K562 (cell line): ENCODE data around the gene LAMC1.

Source experiments
- POLR2A ChIP-seq: fragments of 450-650 bp; conservative IDR thresholded peaks from 2 replicates; pipeline ENCODE4 v1.6.1; 2016
- RFX5 ChIP-seq: IDR thresholded peaks from 2 replicates; pipeline ENCODE4 v1.6.1; 2011; ENCODE audit warnings: low read depth, mild to moderate bottlenecking, improper control_type of control experiment, low read length
- YY1 ChIP-seq, 3 experiments: IDR thresholded peaks; 2 replicates each; pipeline ENCODE4 v1.6.1; 2011; ENCODE audit warnings: low read length in 2 of 3, mild to moderate bottlenecking in 2 of 3, moderate library complexity in 2 of 3, borderline replicate concordance in 1 of 3, control low read depth in 1 of 3, low read depth in 1 of 3; ENCODE audit not compliant: insufficient read depth in 3 of 3, insufficient replicate concordance in 2 of 3, control insufficient read depth in 1 of 3, insufficient read length in 1 of 3; ENCODE audit errors: extremely low read depth in 1 of 3
- TF ChIP-seq, protein P1 (sequence below): fragments of 200-400 bp; formaldehyde crosslinking; IDR thresholded peaks from 2 replicates; pipeline ENCODE4 v1.6.1; 2017; ENCODE audit warnings: mild to moderate bottlenecking, low read depth, low read length, moderate library complexity
- TF ChIP-seq, protein P2 (sequence below): fragments of 200-600 bp; sonication (generic); IDR thresholded peaks from one replicate; pipeline ENCODE4 v1.6.1; 2012; ENCODE audit warnings: mild to moderate bottlenecking, low read depth, low read length, inconsistent platforms

DNA sequence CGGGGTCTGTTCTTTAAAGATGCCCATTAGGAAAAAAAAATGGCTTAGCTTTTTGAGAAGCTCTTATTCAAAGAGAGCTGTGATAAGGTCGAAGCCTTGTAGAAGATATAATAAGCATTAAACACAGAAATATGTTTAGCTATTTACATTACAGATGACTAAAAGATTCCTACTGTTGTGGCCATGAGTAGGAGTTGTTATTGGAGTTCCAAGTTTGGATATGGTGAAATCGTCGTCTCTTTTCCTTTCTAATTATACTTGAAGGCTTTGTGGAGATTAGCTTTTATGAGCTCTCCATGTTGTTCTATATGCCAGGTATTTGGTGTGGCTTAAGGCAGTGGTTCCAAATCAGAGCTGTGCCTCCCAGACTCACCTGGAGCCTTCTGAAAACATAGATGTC is 82.9 kb downstream of the LAMC1 start:
- TF ChIP-seq POLR2A (no peak), YY1 (IDR thresholded peaks at IDR 0.05; ENCODE audit: borderline replicate concordance in 1 of 3, control insufficient read depth in 1 of 3, extremely low read depth in 1 of 3, insufficient read depth in 3 of 3, insufficient read length in 1 of 3, insufficient replicate concordance in 2 of 3, low read depth in 1 of 3, low read length in 2 of 3) (no peak), RFX5 (no peak)
- TF ChIP-seq, protein P1, sequence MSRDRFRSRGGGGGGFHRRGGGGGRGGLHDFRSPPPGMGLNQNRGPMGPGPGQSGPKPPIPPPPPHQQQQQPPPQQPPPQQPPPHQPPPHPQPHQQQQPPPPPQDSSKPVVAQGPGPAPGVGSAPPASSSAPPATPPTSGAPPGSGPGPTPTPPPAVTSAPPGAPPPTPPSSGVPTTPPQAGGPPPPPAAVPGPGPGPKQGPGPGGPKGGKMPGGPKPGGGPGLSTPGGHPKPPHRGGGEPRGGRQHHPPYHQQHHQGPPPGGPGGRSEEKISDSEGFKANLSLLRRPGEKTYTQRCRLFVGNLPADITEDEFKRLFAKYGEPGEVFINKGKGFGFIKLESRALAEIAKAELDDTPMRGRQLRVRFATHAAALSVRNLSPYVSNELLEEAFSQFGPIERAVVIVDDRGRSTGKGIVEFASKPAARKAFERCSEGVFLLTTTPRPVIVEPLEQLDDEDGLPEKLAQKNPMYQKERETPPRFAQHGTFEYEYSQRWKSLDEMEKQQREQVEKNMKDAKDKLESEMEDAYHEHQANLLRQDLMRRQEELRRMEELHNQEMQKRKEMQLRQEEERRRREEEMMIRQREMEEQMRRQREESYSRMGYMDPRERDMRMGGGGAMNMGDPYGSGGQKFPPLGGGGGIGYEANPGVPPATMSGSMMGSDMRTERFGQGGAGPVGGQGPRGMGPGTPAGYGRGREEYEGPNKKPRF, result no peak
- TF ChIP-seq, protein P2, sequence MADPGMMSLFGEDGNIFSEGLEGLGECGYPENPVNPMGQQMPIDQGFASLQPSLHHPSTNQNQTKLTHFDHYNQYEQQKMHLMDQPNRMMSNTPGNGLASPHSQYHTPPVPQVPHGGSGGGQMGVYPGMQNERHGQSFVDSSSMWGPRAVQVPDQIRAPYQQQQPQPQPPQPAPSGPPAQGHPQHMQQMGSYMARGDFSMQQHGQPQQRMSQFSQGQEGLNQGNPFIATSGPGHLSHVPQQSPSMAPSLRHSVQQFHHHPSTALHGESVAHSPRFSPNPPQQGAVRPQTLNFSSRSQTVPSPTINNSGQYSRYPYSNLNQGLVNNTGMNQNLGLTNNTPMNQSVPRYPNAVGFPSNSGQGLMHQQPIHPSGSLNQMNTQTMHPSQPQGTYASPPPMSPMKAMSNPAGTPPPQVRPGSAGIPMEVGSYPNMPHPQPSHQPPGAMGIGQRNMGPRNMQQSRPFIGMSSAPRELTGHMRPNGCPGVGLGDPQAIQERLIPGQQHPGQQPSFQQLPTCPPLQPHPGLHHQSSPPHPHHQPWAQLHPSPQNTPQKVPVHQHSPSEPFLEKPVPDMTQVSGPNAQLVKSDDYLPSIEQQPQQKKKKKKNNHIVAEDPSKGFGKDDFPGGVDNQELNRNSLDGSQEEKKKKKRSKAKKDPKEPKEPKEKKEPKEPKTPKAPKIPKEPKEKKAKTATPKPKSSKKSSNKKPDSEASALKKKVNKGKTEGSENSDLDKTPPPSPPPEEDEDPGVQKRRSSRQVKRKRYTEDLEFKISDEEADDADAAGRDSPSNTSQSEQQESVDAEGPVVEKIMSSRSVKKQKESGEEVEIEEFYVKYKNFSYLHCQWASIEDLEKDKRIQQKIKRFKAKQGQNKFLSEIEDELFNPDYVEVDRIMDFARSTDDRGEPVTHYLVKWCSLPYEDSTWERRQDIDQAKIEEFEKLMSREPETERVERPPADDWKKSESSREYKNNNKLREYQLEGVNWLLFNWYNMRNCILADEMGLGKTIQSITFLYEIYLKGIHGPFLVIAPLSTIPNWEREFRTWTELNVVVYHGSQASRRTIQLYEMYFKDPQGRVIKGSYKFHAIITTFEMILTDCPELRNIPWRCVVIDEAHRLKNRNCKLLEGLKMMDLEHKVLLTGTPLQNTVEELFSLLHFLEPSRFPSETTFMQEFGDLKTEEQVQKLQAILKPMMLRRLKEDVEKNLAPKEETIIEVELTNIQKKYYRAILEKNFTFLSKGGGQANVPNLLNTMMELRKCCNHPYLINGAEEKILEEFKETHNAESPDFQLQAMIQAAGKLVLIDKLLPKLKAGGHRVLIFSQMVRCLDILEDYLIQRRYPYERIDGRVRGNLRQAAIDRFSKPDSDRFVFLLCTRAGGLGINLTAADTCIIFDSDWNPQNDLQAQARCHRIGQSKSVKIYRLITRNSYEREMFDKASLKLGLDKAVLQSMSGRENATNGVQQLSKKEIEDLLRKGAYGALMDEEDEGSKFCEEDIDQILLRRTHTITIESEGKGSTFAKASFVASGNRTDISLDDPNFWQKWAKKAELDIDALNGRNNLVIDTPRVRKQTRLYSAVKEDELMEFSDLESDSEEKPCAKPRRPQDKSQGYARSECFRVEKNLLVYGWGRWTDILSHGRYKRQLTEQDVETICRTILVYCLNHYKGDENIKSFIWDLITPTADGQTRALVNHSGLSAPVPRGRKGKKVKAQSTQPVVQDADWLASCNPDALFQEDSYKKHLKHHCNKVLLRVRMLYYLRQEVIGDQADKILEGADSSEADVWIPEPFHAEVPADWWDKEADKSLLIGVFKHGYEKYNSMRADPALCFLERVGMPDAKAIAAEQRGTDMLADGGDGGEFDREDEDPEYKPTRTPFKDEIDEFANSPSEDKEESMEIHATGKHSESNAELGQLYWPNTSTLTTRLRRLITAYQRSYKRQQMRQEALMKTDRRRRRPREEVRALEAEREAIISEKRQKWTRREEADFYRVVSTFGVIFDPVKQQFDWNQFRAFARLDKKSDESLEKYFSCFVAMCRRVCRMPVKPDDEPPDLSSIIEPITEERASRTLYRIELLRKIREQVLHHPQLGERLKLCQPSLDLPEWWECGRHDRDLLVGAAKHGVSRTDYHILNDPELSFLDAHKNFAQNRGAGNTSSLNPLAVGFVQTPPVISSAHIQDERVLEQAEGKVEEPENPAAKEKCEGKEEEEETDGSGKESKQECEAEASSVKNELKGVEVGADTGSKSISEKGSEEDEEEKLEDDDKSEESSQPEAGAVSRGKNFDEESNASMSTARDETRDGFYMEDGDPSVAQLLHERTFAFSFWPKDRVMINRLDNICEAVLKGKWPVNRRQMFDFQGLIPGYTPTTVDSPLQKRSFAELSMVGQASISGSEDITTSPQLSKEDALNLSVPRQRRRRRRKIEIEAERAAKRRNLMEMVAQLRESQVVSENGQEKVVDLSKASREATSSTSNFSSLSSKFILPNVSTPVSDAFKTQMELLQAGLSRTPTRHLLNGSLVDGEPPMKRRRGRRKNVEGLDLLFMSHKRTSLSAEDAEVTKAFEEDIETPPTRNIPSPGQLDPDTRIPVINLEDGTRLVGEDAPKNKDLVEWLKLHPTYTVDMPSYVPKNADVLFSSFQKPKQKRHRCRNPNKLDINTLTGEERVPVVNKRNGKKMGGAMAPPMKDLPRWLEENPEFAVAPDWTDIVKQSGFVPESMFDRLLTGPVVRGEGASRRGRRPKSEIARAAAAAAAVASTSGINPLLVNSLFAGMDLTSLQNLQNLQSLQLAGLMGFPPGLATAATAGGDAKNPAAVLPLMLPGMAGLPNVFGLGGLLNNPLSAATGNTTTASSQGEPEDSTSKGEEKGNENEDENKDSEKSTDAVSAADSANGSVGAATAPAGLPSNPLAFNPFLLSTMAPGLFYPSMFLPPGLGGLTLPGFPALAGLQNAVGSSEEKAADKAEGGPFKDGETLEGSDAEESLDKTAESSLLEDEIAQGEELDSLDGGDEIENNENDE, result no peak
